ENCODE results near the gene MACO1. TPM values are rescaled to one million over a fixed set of nuclear protein-coding genes. Genes with fewer than 3 reads are reported as not detected.

Gene MACO1
- total RNA-seq, 1 experiment from 2014 or later, result 9.8 TPM

GRCh38 chr1:25533775-25534409 lies 103.2 kb downstream of the MACO1 start:
- DNase-seq (ENCODE audit: low read depth, low spot score), result no peak
- ATAC-seq, result no peak
- H3K4me1 ChIP-seq (ENCODE audit: control insufficient read depth in 1 of 2, insufficient read depth in 2 of 2, low read length in 2 of 2), result peaks cover 5 to 10% of the 10 kb centered on the region in 2 experiments; a peak in 3 of 4 replicates
- no peak overlapping the region for H3K9ac ChIP-seq (ENCODE audit: low read length)
- H3K9me3 ChIP-seq (ENCODE audit: control insufficient read depth in 1 of 2, insufficient read depth in 1 of 2, low read depth in 1 of 2, low read length in 2 of 2), result no peaks in the 10 kb centered on the region
- H4K20me1 ChIP-seq (ENCODE audit: insufficient read depth), result no peaks in the 10 kb centered on the region
- H3K4me3 ChIP-seq (replicated peaks in 1 of 2; ENCODE audit: low read depth in 1 of 2, low read length in 2 of 2), result no peak overlapping the region
- no peaks in the 10 kb centered on the region for H3K9me2 ChIP-seq (ENCODE audit: insufficient read depth)
- TF ChIP-seq SRF (IDR thresholded peaks at IDR 0.05; ENCODE audit: low read depth) (no peak), EZH2phosphoT487 (IDR thresholded peaks at IDR 0.05; ENCODE audit: borderline replicate concordance) (no peak), JUND (IDR thresholded peaks at IDR 0.05) (no peak), SP1 (IDR thresholded peaks at IDR 0.05; ENCODE audit: low read depth) (no peak), MAX (IDR thresholded peaks at IDR 0.05) (no peak), REST (IDR thresholded peaks at IDR 0.05; ENCODE audit: low read depth) (no peak), ZNF274 (IDR thresholded peaks at IDR 0.05; ENCODE audit: low read depth, low read length) (no peak), CTCF (IDR thresholded peaks at IDR 0.05 in 2 of 3, conservative IDR thresholded peaks at IDR 0.05 in 1 of 3; ENCODE audit: borderline replicate concordance in 1 of 3, insufficient read depth in 1 of 3, low read depth in 2 of 3, low read length in 2 of 3) (no peak), EZH2 (IDR thresholded peaks at IDR 0.05) (no peak), ATF3 (IDR thresholded peaks at IDR 0.05) (no peak), ZBTB33 (IDR thresholded peaks at IDR 0.05; ENCODE audit: extremely low read depth, insufficient replicate concordance, low read length) (no peak), SIN3A (IDR thresholded peaks at IDR 0.05; ENCODE audit: low read depth) (no peak), CEBPB (IDR thresholded peaks at IDR 0.05; ENCODE audit: low read depth) (no peak), FOSL1 (IDR thresholded peaks at IDR 0.05; ENCODE audit: low read depth) (no peak), POLR2A (IDR thresholded peaks at IDR 0.05; ENCODE audit: borderline replicate concordance, extremely low read depth, insufficient read depth, insufficient read length) (no peak), RAD21 (IDR thresholded peaks at IDR 0.05; ENCODE audit: low read depth) (no peak), ZFX (IDR thresholded peaks at IDR 0.05) (no peak)
- H2AFZ ChIP-seq (ENCODE audit: low read depth, low read length, poor library complexity, severe bottlenecking), result no peak overlapping the region
- BruUV-seq (replicated peaks), result no TSS peak
- H3K27ac ChIP-seq (ENCODE audit: low read depth, low read length), result no peak overlapping the region
- H3K4me2 ChIP-seq (ENCODE audit: low read length), result no peak overlapping the region
- intact Hi-C loops (cut with micrococcal nuclease), result loop anchor here (2.0 kb wide), 1 partner anchor 265 kb away; no protein-coding TSS in a partner anchor
- ChIA-PET RAD21 (ENCODE audit: low non-redundant PET in 1 of 2, low total read pairs in 2 of 2, uncharacterized antibody in 2 of 2, unreplicated experiment in 2 of 2) (no interaction called here), POLR2A (no interaction called here), CTCF (no interaction called here)
- H3K79me2 ChIP-seq (ENCODE audit: insufficient read depth, low read length), result no peaks in the 10 kb centered on the region
- H3K36me3 ChIP-seq (ENCODE audit: control insufficient read depth in 1 of 2, insufficient read depth in 2 of 2, low read length in 2 of 2), result no peaks in the 10 kb centered on the region
- no peaks in the 10 kb centered on the region for H3K27me3 ChIP-seq (ENCODE audit: insufficient read depth, low read length)
